Suppressor macrophage (primary cell): ENCODE results near the gene ZYG11A.

Source experiments
- DNase-seq, 4 experiments: peaks; one replicate each; pipeline ENCODE4 v3.0.0-alpha.2; 2020 to 2022

Gene ZYG11A

DNA sequence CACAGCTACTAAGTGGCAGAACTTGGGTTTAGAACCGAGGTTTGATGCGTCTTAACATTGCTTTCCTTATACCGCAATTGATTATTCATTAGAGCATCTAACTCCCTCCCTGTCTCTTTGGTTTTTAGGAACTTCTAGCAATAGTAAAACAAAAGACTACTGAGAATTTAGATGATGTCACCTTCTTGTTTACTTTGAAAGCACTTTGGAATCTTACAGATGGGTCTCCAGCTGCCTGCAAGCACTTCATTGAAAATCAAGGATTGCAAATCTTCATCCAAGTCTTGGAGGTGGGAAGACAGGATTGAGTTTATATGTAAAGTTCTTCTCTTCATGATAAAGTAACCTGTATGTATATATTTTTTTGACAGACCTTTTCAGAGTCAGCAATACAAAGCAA is 35.0 kb downstream of the ZYG11A start:
- DNase-seq = no peak

DNA sequence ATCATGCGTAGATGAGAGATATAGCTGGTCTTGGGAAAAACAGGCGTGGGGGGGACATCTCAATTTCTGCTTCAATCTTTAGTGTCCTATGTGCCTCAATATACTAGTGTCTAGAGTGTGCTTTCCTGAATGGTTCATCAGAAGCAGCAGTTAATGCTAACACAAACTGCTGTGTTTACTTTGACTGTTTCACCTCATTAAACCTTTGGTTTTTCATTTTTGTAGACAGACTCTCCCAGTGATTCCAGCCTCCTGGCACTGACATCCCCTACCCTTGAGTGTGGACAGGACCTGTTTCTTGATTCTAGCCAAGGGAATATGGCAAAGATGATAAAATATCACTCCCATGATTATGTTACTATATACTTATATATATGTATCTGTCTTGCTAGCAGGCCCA is 37.6 kb downstream of the ZYG11A start:
- DNase-seq = no peak

DNA sequence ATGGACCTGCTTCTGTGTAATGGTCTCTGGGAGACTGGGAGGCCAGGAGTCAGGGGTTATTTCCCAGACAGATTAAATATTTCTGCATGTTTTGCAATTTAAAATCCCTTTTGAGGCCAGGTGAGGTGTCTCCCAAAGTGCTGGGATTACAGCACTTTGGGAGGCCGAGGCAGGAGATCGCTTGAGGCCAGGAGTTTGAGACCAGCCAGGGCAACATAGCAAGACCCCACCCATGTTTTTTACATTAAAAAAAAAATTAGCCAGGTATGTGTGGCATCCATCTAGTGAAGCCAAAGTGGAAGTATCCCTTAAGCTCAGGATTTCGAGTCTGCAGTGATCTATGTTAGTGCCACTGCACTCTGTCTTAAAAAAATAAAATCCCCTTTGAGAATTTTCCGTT is 44.9 kb downstream of the ZYG11A start:
- DNase-seq = no peak

- DNase-seq = no peak
These were observed 50.1 kb downstream of the ZYG11A start for GRCh38 chr1:52892424-52893215.

GRCh38 chr1:52899445-52899894 is 56.9 kb downstream of the ZYG11A start:
- peak in 2 of 4 experiments; percentile 7 to 20 for DNase-seq

DNA sequence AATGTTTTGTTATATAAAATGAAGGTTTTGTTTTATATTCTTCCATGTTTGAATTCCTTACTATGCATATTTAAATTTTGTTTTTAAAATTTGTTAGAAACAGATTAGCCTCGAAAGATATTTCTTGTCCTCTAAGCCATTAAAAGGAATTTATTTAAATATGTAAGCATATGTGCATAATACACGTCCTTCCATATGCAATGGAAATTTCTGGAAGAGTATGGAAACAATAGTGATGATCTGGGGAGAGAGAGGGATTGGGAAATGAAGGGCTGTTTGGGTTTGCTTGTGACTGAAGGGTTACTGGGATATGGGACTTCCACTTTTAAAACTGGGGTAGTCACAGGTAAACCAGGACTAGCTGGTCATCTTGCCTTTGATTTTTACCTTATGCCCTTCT is 57.8 kb downstream of the ZYG11A start:
- no peak for DNase-seq

DNA sequence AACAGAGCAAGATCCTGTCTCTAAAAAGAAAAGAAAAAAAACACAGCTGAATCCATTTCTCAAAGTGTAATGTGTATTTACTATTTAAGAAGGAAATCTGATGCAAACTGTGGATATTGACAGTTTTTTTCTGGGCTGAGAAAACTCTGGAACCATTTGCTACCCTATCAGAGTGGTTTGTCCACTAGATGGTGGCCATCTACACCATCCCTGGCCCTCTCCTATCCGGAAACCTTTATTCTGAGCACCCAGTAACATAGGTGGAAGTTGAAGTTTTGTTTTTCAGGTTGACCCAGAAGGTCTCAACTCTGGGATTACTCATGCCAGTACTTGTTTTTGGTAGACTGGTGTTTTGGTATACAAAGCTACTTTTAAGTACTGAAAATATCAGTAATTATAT is 58.8 kb downstream of the ZYG11A start:
- DNase-seq = no peak

DNA sequence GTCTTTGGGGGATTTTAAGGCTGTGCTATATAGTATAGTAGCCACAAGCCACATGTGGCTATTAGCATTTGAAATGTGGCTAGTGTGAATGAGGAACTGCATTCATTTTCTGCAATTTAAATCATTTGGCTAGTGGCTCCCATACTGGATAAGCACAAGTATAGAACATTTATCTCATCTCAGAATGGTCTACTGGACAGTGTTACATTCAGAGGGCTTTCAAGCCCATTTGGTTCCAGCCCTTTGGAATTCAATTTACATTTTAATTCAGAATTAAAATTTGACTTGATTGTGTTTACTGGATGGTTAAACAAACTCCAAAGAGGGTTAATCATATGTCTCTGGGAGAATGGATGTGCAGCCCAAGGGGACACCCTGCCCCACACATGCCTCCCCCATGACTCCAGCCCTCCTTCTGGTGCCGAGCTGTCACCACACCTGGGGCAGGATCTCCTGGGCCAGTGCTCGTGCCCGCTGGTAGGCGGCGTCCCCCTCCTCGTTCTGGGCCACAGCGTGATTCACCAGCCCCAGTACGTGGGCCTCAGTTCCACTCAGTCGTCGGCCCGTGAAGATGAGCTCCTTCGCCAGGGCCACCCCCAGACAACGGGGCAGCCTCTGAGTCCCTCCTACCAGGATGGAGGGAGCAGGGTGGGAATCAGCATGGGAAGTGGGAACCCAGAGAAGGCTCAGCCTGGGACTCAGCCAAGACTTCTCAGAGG is 61.8 kb downstream of the ZYG11A start:
- DNase-seq = no peak

GRCh38 chr1:52904927-52905698 is 62.6 kb downstream of the ZYG11A start:
- peak in 3 of 4 experiments; percentile 8 to 48 (median 16) for DNase-seq

DNA sequence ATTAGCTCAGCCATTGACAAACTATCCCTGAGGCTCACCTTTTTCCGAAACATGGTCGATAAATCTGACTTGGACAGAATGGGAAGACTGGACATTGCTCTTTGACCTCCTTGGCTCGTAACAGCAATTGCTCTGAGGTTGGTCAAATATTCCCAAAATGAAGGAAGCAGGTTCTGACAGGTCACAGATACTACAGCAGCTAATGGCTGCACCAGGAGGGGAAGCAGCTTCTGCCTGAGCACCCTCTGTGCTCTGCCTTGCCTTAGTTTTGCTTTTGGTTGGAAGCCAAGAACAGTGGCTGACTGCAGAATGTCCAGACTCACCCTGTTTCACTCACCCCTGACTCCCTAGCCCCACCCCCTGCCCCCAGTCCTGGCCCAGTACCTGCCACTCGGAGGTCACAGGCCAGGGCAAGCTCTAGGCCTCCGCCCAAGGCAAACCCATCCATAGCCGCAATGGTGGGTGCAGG is 63.6 kb downstream of the ZYG11A start:
- no peak for DNase-seq

GRCh38 chr1:52907068-52907811 is 64.7 kb downstream of the ZYG11A start:
- no peak for DNase-seq

GRCh38 chr1:52907812-52908153 is 65.2 kb downstream of the ZYG11A start:
- no peak for DNase-seq

- no peak for DNase-seq
These were observed 69.0 kb downstream of the ZYG11A start for GRCh38 chr1:52911541-52911940.

DNA sequence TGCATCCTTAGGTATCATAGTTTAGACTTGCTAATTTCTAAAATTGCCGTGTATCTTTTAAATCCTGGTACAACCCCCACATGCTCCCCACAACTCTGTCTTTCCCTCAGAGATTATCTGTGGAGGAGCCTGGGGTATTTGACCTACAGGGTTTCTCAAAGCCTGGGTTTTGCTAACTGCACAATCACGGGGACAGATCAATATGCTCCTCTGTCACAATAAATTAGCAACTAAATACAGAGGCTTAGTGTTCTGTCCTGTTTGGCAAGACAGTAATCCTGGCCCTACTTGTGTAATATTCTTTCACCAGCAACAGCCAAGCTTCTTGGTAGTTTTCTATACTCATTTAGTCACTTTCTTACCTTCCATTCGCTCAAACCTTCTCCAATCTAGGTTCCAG is 70.5 kb downstream of the ZYG11A start:
- DNase-seq = no peak

DNA sequence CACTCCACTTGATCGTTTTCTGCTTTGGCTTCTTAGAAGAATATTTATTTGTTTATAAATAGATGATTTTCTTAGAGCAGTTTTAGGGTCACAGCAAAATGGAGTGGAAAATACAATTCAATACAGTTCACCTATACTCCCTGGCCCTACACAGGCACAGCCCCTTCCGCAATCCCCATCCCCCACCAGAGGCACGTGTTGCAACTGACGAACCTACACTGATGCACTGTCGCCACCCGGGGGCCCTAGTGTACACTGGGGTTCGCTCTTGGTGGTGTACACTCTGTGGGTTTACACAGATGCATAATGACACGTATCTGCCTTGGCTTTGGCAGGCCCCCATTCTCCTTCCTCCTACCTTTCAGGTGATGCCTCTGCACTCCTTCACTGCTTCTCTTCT is 71.0 kb downstream of the ZYG11A start:
- no peak for DNase-seq

DNA sequence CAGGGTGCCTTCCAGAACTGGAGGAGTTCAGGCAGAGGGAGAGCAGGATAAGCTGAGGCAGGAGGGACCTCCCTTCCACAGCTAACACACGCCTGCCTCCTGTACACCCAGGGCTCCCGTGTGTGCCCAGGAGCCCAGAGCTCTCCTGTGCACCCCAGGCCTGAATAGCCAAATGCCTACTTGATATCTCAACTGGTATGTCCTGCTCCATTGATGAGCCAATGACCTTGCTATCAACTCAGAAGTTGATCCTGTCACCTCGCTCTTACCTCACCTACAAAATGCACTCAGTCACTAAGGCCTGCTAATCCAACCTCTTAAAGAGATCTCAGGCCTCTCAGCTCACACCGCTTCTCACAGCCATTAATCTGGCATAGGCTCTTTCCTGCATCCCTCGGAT is 71.9 kb downstream of the ZYG11A start:
- no peak for DNase-seq

DNA sequence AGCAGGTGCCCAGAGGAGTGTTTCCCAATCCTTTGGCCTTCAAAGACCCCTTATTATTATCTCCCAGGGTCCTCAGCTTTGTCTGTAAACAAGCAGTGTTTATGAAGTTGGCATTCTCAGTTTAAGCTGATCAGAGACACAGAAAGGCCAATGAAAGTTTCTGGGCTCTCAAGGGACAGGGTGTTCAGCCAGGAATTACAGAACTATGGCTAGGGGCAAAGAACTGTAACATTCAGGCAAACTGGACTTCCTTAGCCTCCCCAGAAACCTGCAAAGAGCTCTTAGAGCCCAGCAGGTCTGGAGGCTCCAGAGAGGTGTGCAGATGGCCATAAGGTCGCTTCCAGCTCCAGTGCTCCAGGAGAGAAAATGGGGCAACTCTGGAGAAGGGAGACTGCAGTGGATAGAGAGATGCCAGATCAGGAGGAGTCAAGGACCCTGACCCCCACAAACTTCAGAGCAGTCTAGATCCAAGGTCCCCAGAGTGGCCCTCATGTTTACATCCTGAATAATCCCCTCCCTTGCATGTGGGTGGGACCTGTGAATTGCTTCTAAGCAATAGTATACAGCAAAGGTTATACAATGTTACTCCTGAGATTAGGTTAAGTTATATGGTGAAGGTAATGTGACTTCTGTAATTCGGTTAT is 72.8 kb downstream of the ZYG11A start:
- no peak for DNase-seq

DNA sequence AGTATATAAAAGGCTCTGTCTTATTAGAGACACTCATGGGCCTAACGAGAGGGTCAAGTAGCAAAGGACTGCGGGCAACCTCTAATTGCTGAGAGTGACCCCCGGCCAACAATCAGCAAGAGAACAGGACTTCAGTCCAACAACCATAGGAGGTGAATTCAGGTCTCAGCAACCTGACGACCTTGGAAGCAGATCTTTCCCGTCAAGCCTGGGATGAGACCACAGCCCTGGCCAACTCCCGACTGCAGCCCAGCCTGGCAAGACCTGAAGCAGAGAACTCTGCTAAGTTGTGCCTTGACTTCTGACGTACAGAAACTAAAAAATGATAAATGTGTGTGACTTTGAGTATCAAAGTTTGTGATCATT is 73.3 kb downstream of the ZYG11A start:
- no peak for DNase-seq

DNA sequence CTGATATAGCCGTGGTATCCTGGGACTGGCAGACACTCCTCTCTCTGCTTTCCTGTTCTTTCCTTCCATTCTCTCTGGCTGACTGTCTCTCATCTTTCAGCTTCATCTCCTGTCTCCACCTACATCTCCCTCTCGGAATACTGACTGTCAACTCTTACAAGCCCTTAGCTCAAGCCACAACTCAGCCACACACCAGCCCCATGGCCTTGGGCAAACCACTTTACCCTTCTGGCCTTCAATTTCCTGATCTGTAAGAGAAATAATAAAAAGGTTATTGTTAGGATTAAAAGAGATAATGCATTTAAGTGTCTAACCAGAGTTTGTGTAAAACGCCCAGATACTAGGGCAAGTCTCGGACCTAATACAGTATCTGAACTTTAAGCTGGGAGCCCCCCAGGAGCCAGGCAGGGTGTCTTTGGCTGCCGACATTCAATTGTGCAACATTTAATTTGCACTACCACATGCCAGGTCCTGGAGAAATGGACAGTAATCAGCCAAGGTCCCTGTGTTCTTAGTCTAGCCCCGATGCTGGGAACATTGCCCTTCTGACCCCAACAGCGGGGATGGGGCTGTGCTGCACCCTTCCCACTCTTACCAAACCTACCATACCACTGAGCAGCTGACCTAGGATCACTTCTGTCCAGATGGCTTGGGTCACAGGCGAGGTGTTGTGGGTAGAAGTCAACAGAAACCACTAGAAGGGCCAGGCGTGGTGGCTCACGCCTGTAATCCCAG is 73.8 kb downstream of the ZYG11A start:
- no peak for DNase-seq

- DNase-seq = no peak
These were observed 74.6 kb downstream of the ZYG11A start for GRCh38 chr1:52917156-52917555.

DNA sequence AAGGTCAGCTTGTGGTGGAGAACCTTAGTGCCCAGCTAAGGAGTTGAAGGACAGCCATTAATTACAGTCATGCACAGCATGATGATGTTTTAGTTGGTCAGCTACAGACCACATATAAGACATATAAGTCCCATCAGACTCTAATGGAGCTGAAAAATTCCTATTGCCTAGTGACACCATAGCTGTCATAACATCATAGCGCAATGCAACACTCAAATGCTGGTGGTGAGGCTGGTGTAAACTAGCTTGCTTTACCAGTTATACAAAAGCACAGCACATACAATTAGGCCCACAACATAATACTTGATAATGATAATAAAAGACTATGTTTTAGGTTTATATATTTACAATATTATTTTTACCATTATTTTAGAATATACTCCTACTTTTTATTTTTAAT is 75.0 kb downstream of the ZYG11A start:
- DNase-seq = no peak
